ENCODE results near the gene PCDH15. TPM values are rescaled to one million over a fixed set of nuclear protein-coding genes. Genes with fewer than 3 reads are reported as not detected.

The PCDH15 gene
- total and polyA plus RNA-seq, 2 experiments from 2014 or later = 1.1 to 1.7 TPM

GRCh38 chr10:54681136-54681535 lies 119.9 kb downstream of the PCDH15 start:
- Histone ChIP-seq H3K4me1 (ENCODE audit: insufficient read depth) (peaks cover 6% of the 10 kb centered on the region), H3K36me3 (replicated peaks; ENCODE audit: insufficient read depth, low read depth) (no peaks in the 10 kb centered on the region), H3K79me2 (no peaks in the 10 kb centered on the region), H3K9me3 (ENCODE audit: low read depth) (no peaks in the 10 kb centered on the region), H3K27me3 (no peaks in the 10 kb centered on the region), H3K27ac (no peak overlapping the region), H2AFZ (no peak overlapping the region), H4K20me1 (ENCODE audit: insufficient read depth, poor library complexity, severe bottlenecking) (no peaks in the 10 kb centered on the region), H3K4me3 (no peak overlapping the region), H3K9me2 (replicated peaks; ENCODE audit: insufficient read depth) (no peaks in the 10 kb centered on the region), H3K4me2 (no peak overlapping the region)
- TF ChIP-seq EZH2phosphoT487 (IDR thresholded peaks at IDR 0.05; ENCODE audit: low read depth, severe bottlenecking, unreplicated experiment) (no peak), CTCF (IDR thresholded peaks at IDR 0.05; ENCODE audit: poor library complexity) (no peak)
- no peak for DNase-seq (ENCODE audit: low spot score)
- WGBS (ENCODE audit: low lambda C conversion rate, missing lambda C conversion rate) = 55% methylated on average over 2 of the region's 2 CpGs

- H4K20me1 ChIP-seq (ENCODE audit: insufficient read depth, poor library complexity, severe bottlenecking) = no peaks in the 10 kb centered on the region
- TF ChIP-seq CTCF (IDR thresholded peaks at IDR 0.05; ENCODE audit: poor library complexity) (no peak), EZH2phosphoT487 (IDR thresholded peaks at IDR 0.05; ENCODE audit: low read depth, severe bottlenecking, unreplicated experiment) (no peak), EZH2 (IDR thresholded peaks at IDR 0.05; ENCODE audit: borderline replicate concordance) (no peak)
- H3K4me3 ChIP-seq = no peak overlapping the region
- no peak overlapping the region for H2AFZ ChIP-seq
- WGBS (ENCODE audit: low lambda C conversion rate, missing lambda C conversion rate) = 53% methylated on average over 1 of the region's 1 CpG
- no peaks in the 10 kb centered on the region for H3K4me1 ChIP-seq (ENCODE audit: insufficient read depth)
- H3K9me3 ChIP-seq (ENCODE audit: low read depth) = no peaks in the 10 kb centered on the region
- H3K36me3 ChIP-seq (replicated peaks; ENCODE audit: insufficient read depth, low read depth) = no peaks in the 10 kb centered on the region
- no peak overlapping the region for H3K4me2 ChIP-seq
- H3K27me3 ChIP-seq = no peaks in the 10 kb centered on the region
- no peaks in the 10 kb centered on the region for H3K9me2 ChIP-seq (replicated peaks; ENCODE audit: insufficient read depth)
- no peak overlapping the region for H3K27ac ChIP-seq
- no peaks in the 10 kb centered on the region for H3K79me2 ChIP-seq
- DNase-seq (ENCODE audit: low spot score) = no peak
These were observed 133.9 kb downstream of the PCDH15 start for GRCh38 chr10:54667136-54667535.

GRCh38 chr10:54666192-54666591 lies 134.8 kb downstream of the PCDH15 start:
- Histone ChIP-seq H3K27me3 (no peaks in the 10 kb centered on the region), H2AFZ (no peak overlapping the region), H3K4me3 (no peak overlapping the region), H3K36me3 (replicated peaks; ENCODE audit: insufficient read depth, low read depth) (no peaks in the 10 kb centered on the region), H3K4me2 (no peak overlapping the region), H3K4me1 (ENCODE audit: insufficient read depth) (no peaks in the 10 kb centered on the region), H3K9me3 (ENCODE audit: low read depth) (no peaks in the 10 kb centered on the region), H3K9me2 (replicated peaks; ENCODE audit: insufficient read depth) (no peaks in the 10 kb centered on the region), H4K20me1 (ENCODE audit: insufficient read depth, poor library complexity, severe bottlenecking) (no peaks in the 10 kb centered on the region), H3K27ac (no peak overlapping the region), H3K79me2 (no peaks in the 10 kb centered on the region)
- DNase-seq (ENCODE audit: low spot score) = no peak
- TF ChIP-seq EZH2 (IDR thresholded peaks at IDR 0.05; ENCODE audit: borderline replicate concordance) (no peak), CTCF (IDR thresholded peaks at IDR 0.05; ENCODE audit: poor library complexity) (no peak), EZH2phosphoT487 (IDR thresholded peaks at IDR 0.05; ENCODE audit: low read depth, severe bottlenecking, unreplicated experiment) (no peak)

- no peak for DNase-seq (ENCODE audit: low spot score)
- H3K79me2 ChIP-seq = no peaks in the 10 kb centered on the region
These were observed 135.9 kb downstream of the PCDH15 start for GRCh38 chr10:54665095-54665494.

More at GRCh38 chr10:54665095-54665494, 135.9 kb downstream of the PCDH15 start:
- H3K27me3 ChIP-seq = no peaks in the 10 kb centered on the region
- no peak overlapping the region for H3K27ac ChIP-seq
- no peaks in the 10 kb centered on the region for H4K20me1 ChIP-seq (ENCODE audit: insufficient read depth, poor library complexity, severe bottlenecking)
- TF ChIP-seq CTCF (IDR thresholded peaks at IDR 0.05; ENCODE audit: poor library complexity) (no peak), EZH2phosphoT487 (IDR thresholded peaks at IDR 0.05; ENCODE audit: low read depth, severe bottlenecking, unreplicated experiment) (no peak), EZH2 (IDR thresholded peaks at IDR 0.05; ENCODE audit: borderline replicate concordance) (no peak)
- no peak overlapping the region for H2AFZ ChIP-seq
- no peaks in the 10 kb centered on the region for H3K36me3 ChIP-seq (replicated peaks; ENCODE audit: insufficient read depth, low read depth)
- no peak overlapping the region for H3K4me2 ChIP-seq
- no peaks in the 10 kb centered on the region for H3K9me2 ChIP-seq (replicated peaks; ENCODE audit: insufficient read depth)
- H3K9me3 ChIP-seq (ENCODE audit: low read depth) = no peaks in the 10 kb centered on the region
- no peak overlapping the region for H3K4me3 ChIP-seq
- H3K4me1 ChIP-seq (ENCODE audit: insufficient read depth) = no peaks in the 10 kb centered on the region
